ENCODE data around the gene ARID3A. TPM values are rescaled to one million over a fixed set of nuclear protein-coding genes. Genes with fewer than 3 reads are reported as not detected.

The ARID3A gene
- total and polyA plus RNA-seq, 8 donors: 20.6 to 35.7 (median 23.6) TPM

- Histone ChIP-seq H3K4me1 (peaks cover 0 to 7% of the 10 kb centered on the region in 2 donors), H3K4me3 (no peak overlapping the region), H3K36me3 (peaks cover 0 to 65% of the 10 kb centered on the region in 2 donors), H3K27me3 (no peaks in the 10 kb centered on the region), H3K27ac (no peak overlapping the region), H3K9me3 (no peaks in the 10 kb centered on the region)
- TF ChIP-seq, protein P1, sequence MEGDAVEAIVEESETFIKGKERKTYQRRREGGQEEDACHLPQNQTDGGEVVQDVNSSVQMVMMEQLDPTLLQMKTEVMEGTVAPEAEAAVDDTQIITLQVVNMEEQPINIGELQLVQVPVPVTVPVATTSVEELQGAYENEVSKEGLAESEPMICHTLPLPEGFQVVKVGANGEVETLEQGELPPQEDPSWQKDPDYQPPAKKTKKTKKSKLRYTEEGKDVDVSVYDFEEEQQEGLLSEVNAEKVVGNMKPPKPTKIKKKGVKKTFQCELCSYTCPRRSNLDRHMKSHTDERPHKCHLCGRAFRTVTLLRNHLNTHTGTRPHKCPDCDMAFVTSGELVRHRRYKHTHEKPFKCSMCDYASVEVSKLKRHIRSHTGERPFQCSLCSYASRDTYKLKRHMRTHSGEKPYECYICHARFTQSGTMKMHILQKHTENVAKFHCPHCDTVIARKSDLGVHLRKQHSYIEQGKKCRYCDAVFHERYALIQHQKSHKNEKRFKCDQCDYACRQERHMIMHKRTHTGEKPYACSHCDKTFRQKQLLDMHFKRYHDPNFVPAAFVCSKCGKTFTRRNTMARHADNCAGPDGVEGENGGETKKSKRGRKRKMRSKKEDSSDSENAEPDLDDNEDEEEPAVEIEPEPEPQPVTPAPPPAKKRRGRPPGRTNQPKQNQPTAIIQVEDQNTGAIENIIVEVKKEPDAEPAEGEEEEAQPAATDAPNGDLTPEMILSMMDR (IDR thresholded peaks at IDR 0.05): no peak
- ATAC-seq: no peak
- intact Hi-C loops (cut with DNase I): no loop called here
- no peak for DNase-seq
Observed at GRCh38 chr19:899336-900042, 26.3 kb upstream of the ARID3A start.

GRCh38 chr19:900043-900301 is 25.9 kb upstream of the ARID3A start:
- H3K27ac ChIP-seq: no peak overlapping the region
- no peak for ATAC-seq
- TF ChIP-seq, protein P1 (IDR thresholded peaks at IDR 0.05): no peak
- peaks cover 0 to 68% of the 10 kb centered on the region in 2 donors for H3K36me3 ChIP-seq
- H3K4me3 ChIP-seq: no peak overlapping the region
- peaks cover 0 to 7% of the 10 kb centered on the region in 2 donors for H3K4me1 ChIP-seq
- no peak for DNase-seq
- intact Hi-C loops (cut with DNase I): no loop called here
- no peaks in the 10 kb centered on the region for H3K27me3 ChIP-seq
- H3K9me3 ChIP-seq: no peaks in the 10 kb centered on the region

- Histone ChIP-seq H3K4me1 (peaks cover 0 to 7% of the 10 kb centered on the region in 2 donors), H3K4me3 (no peak overlapping the region), H3K36me3 (peaks cover 0 to 68% of the 10 kb centered on the region in 2 donors), H3K27ac (no peak overlapping the region), H3K9me3 (no peaks in the 10 kb centered on the region), H3K27me3 (no peaks in the 10 kb centered on the region)
- intact Hi-C loops (cut with DNase I): no loop called here
- DNase-seq (peak in 1 of 4 donors; percentile 68), ATAC-seq (peak; percentile 11)
- TF ChIP-seq, protein P1 (IDR thresholded peaks at IDR 0.05): no peak
Observed at GRCh38 chr19:900302-901111, 25.3 kb upstream of the ARID3A start.

DNA sequence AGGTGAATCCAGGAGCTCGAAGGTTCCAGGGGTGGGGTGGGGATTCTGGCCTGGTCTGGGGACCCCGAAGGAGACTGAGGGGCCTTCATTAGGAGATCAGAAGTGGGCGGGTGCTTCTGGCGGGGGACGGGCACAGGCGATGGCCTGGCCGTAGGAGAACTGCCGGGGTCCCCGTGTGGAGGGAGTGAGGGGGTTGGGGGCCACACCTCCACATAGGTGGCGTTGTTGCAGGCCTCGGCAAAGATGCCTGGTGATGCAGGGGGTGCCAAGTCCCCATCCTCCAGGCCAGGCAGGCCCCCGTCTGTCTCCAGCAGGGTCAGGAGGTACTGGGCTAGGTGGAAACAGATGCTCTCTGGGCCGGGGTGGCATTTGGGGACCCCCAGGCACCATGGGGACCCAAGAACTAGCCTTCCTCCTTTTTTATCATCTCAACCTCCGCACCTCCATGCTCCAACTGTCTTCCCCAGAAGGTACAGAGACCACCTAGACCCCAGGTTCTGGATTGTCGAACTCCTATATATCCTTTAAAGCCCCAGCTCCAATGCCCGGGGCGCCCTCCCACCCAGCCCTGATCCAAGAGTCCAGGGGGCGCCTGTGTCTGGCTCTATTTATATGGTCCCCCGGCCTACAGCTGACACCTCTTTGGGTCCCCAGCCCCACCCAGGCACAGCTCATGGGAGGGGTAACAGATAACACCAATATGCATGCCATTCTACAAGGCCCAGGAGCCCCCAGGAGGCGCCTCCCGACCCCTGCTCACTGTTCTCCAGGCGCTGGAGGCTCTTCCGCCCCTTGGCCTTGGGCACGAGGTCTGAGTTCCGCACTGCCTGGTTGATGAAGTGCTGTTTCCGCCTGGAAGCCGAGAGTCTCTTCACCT is 24.4 kb upstream of the ARID3A start:
- H3K4me3 ChIP-seq: no peak overlapping the region
- TF ChIP-seq, protein P1 (IDR thresholded peaks at IDR 0.05): no peak
- DNase-seq (no peak), ATAC-seq (no peak)
- H3K9me3 ChIP-seq: no peaks in the 10 kb centered on the region
- peaks cover 0 to 9% of the 10 kb centered on the region in 2 donors for H3K4me1 ChIP-seq
- H3K27me3 ChIP-seq: no peaks in the 10 kb centered on the region
- peaks cover 0 to 64% of the 10 kb centered on the region in 2 donors for H3K36me3 ChIP-seq
- no peak overlapping the region for H3K27ac ChIP-seq
- intact Hi-C loops (cut with DNase I): no loop called here

DNA sequence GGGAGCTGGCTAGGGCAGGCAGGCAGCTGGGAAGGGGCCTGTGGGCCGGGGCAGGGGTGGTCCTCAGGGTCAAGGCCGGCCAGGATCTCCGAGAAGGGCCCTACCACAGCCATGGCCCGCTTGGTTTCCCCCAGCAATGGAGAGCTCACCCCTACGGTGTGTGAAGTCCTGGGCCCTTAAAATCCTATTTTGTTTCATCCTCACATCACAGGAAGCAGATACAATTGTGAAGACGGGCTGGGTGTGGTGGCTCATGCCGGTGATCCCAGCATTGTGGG is 23.8 kb upstream of the ARID3A start:
- TF ChIP-seq, protein P1 (IDR thresholded peaks at IDR 0.05): no peak
- Histone ChIP-seq H3K27ac (no peak overlapping the region), H3K4me1 (peaks cover 0 to 13% of the 10 kb centered on the region in 2 donors), H3K9me3 (no peaks in the 10 kb centered on the region), H3K36me3 (peaks cover 0 to 59% of the 10 kb centered on the region in 2 donors), H3K27me3 (no peaks in the 10 kb centered on the region), H3K4me3 (no peak overlapping the region)
- intact Hi-C loops (cut with DNase I): no loop called here
- no peak for DNase-seq
- ATAC-seq: no peak

Measured in left lung (tissue), 10 donors.